GM18511 (cell line): ENCODE data around the gene TFF3.
"Not testable (repeated sequence)": the region's sequence is repeated elsewhere in the genome, so short reads cannot be mapped to it uniquely, and the experiment has no call there.

ENCODE experiments used
- ATAC-seq: cut with Tn5 transposase; IDR thresholded peaks from one replicate; pipeline ENCODE4 v1.9.1; 2021; ENCODE audit warnings: mild to moderate bottlenecking, moderate library complexity; ENCODE audit not compliant: unreplicated experiment

The TFF3 gene

GRCh38 chr21:42306366-42307035 lies 8.7 kb downstream of the TFF3 start:
- no peak for ATAC-seq

GRCh38 chr21:42305707-42306147 lies 9.5 kb downstream of the TFF3 start:
- no peak for ATAC-seq

- ATAC-seq: no peak
These were observed 10.4 kb downstream of the TFF3 start for GRCh38 chr21:42304556-42305454.

GRCh38 chr21:42303443-42303842 lies 11.8 kb downstream of the TFF3 start:
- no peak for ATAC-seq

GRCh38 chr21:42302794-42303193 lies 12.4 kb downstream of the TFF3 start:
- no peak for ATAC-seq

GRCh38 chr21:42302076-42302650 lies 13.0 kb downstream of the TFF3 start:
- no peak for ATAC-seq

GRCh38 chr21:42301371-42302075 lies 13.7 kb downstream of the TFF3 start:
- ATAC-seq: no peak

GRCh38 chr21:42300956-42301355 lies 14.3 kb downstream of the TFF3 start:
- ATAC-seq: no peak

GRCh38 chr21:42300045-42300583 lies 15.1 kb downstream of the TFF3 start:
- no peak for ATAC-seq

- no peak for ATAC-seq
These were observed 15.7 kb downstream of the TFF3 start for GRCh38 chr21:42299324-42300044.

- no peak for ATAC-seq
These were observed 16.6 kb downstream of the TFF3 start for GRCh38 chr21:42298657-42299056.

GRCh38 chr21:42298237-42298636 lies 17.0 kb downstream of the TFF3 start:
- ATAC-seq: no peak

GRCh38 chr21:42297377-42297776 lies 17.8 kb downstream of the TFF3 start:
- ATAC-seq: no peak

- ATAC-seq: no peak
These were observed 18.7 kb downstream of the TFF3 start for GRCh38 chr21:42296501-42296900.

- no peak for ATAC-seq
These were observed 19.4 kb downstream of the TFF3 start for GRCh38 chr21:42295845-42296244.

GRCh38 chr21:42294273-42294880 lies 20.8 kb downstream of the TFF3 start:
- no peak for ATAC-seq

GRCh38 chr21:42293649-42294272 lies 21.4 kb downstream of the TFF3 start:
- no peak for ATAC-seq

GRCh38 chr21:42292563-42293142 lies 22.6 kb downstream of the TFF3 start:
- not testable (repeated sequence) for ATAC-seq
